Ishikawa (cell line): Measurements from ENCODE around the gene ZNF451.

Source experiments
- CEBPB ChIP-seq: IDR thresholded peaks from 2 replicates; pipeline ENCODE4 v1.6.1; 2012
- CREB1 ChIP-seq: IDR thresholded peaks from 2 replicates; pipeline ENCODE4 v1.6.1; 2012; ENCODE audit warnings: low read depth
- EGR1 ChIP-seq: IDR thresholded peaks from 2 replicates; pipeline ENCODE4 v1.6.1; 2012
- EP300 ChIP-seq: IDR thresholded peaks from 2 replicates; pipeline ENCODE4 v1.6.1; 2012; ENCODE audit warnings: borderline replicate concordance
- FOXM1 ChIP-seq: IDR thresholded peaks from 2 replicates; pipeline ENCODE4 v1.6.1; 2012; ENCODE audit warnings: low read depth, borderline replicate concordance
- NFIC ChIP-seq: IDR thresholded peaks from 2 replicates; pipeline ENCODE4 v1.6.1; 2012
- RAD21 ChIP-seq: IDR thresholded peaks from 2 replicates; pipeline ENCODE4 v1.6.1; 2012; ENCODE audit warnings: low read depth
- TAF1 ChIP-seq: IDR thresholded peaks from 2 replicates; pipeline ENCODE4 v1.6.1; 2012; ENCODE audit warnings: low read depth, mild to moderate bottlenecking
- TCF12 ChIP-seq: IDR thresholded peaks from 2 replicates; pipeline ENCODE4 v1.6.1; 2012; ENCODE audit warnings: low read depth
- TEAD4 ChIP-seq: IDR thresholded peaks from 2 replicates; pipeline ENCODE4 v1.6.1; 2012
- YY1 ChIP-seq: IDR thresholded peaks from 2 replicates; pipeline ENCODE4 v1.6.1; 2012; ENCODE audit warnings: low read depth
- ZBTB7A ChIP-seq: IDR thresholded peaks from 2 replicates; pipeline ENCODE4 v1.6.1; 2012; ENCODE audit warnings: low read depth
- TF ChIP-seq, protein P1 (sequence below): IDR thresholded peaks from 2 replicates; pipeline ENCODE4 v1.6.1; 2012
- TF ChIP-seq, protein P2 (sequence below): IDR thresholded peaks from 2 replicates; pipeline ENCODE4 v1.6.1; 2012
- TF ChIP-seq, protein P3 (sequence below): IDR thresholded peaks from 2 replicates; pipeline ENCODE4 v1.6.1; 2012; ENCODE audit warnings: low read depth, mild to moderate bottlenecking

Gene ZNF451

DNA sequence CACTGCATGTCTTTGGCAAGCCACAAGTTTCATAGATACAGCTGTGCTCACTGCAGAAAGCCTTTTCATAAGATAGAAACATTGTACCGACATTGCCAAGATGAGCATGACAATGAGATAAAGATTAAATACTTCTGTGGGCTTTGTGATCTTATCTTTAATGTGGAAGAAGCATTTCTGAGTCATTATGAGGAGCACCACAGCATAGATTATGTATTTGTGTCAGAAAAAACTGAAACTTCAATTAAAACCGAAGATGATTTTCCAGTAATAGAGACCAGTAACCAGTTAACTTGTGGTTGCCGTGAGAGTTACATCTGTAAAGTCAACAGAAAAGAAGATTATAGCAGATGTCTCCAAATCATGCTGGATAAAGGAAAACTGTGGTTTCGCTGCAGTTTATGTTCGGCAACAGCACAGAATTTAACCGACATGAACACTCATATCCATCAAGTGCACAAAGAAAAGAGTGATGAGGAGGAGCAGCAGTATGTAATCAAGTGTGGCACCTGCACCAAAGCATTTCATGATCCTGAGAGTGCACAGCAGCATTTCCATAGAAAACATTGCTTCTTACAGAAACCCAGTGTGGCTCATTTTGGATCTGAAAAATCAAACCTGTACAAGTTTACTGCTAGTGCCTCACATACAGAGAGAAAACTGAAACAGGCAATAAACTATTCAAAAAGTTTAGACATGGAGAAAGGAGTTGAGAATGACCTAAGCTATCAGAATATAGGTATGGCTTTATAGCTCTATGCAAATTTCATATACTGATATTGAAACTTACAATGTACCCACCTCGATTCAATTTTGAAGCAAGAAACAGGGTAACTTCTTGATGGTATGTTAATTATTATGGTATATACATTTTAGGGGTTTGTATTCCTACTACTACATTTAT, 58.2 kb downstream of the ZNF451 start:
- TF ChIP-seq, protein P1, sequence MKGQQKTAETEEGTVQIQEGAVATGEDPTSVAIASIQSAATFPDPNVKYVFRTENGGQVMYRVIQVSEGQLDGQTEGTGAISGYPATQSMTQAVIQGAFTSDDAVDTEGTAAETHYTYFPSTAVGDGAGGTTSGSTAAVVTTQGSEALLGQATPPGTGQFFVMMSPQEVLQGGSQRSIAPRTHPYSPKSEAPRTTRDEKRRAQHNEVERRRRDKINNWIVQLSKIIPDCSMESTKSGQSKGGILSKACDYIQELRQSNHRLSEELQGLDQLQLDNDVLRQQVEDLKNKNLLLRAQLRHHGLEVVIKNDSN = no peak
- TF ChIP-seq TAF1 = no peak

DNA sequence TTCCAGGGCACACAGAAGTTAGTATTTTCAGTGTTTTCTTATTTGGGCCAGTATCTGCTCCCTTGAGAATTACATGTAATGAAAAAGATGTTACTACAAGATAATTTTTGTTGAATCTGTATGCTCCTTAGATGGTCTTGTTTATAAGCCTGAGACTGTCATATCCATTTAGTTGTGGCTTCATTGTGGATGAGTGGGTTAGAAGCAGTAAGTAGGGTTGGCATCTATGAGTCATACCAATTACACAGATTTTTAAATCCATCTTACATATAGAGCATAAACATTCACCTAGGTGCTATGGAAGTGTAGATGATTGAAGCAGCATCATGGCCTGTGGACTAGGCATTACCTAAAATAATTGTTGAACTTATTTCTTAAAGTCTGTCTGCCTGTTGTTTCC, 68.7 kb downstream of the ZNF451 start:
- TF ChIP-seq TAF1 = no peak
- TF ChIP-seq FOXM1 = no peak
- TF ChIP-seq, protein P2, sequence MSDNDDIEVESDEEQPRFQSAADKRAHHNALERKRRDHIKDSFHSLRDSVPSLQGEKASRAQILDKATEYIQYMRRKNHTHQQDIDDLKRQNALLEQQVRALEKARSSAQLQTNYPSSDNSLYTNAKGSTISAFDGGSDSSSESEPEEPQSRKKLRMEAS = no peak
- TF ChIP-seq, protein P3, sequence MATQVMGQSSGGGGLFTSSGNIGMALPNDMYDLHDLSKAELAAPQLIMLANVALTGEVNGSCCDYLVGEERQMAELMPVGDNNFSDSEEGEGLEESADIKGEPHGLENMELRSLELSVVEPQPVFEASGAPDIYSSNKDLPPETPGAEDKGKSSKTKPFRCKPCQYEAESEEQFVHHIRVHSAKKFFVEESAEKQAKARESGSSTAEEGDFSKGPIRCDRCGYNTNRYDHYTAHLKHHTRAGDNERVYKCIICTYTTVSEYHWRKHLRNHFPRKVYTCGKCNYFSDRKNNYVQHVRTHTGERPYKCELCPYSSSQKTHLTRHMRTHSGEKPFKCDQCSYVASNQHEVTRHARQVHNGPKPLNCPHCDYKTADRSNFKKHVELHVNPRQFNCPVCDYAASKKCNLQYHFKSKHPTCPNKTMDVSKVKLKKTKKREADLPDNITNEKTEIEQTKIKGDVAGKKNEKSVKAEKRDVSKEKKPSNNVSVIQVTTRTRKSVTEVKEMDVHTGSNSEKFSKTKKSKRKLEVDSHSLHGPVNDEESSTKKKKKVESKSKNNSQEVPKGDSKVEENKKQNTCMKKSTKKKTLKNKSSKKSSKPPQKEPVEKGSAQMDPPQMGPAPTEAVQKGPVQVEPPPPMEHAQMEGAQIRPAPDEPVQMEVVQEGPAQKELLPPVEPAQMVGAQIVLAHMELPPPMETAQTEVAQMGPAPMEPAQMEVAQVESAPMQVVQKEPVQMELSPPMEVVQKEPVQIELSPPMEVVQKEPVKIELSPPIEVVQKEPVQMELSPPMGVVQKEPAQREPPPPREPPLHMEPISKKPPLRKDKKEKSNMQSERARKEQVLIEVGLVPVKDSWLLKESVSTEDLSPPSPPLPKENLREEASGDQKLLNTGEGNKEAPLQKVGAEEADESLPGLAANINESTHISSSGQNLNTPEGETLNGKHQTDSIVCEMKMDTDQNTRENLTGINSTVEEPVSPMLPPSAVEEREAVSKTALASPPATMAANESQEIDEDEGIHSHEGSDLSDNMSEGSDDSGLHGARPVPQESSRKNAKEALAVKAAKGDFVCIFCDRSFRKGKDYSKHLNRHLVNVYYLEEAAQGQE = no peak
- TF ChIP-seq EGR1 = no peak
- no peak for TF ChIP-seq ZBTB7A
- TF ChIP-seq NFIC = no peak
- no peak for TF ChIP-seq CEBPB
- TF ChIP-seq RAD21 = no peak
- no peak for TF ChIP-seq TCF12
- TF ChIP-seq TEAD4 = no peak
- no peak for TF ChIP-seq CREB1
- no peak for TF ChIP-seq YY1
- no peak for TF ChIP-seq EP300
- TF ChIP-seq, protein P1 = no peak

DNA sequence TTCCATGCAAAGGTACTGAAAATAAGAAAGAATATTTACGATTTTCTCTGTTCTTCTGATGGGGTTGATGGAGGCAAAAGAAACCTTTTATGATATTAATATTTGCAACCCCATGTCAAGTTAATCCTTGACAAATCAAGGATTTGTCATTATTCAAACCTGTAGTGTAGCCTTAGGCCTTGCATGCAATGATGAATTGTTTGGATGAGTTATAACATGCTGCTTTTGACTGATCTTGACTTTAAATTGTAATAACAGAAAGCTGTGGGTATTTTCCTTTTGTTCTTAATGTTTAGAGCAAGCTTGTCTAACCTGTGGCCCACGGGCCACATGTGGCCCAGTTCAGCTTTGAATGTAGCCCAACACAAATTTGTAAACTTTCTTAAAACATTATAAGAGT, 69.1 kb downstream of the ZNF451 start:
- TF ChIP-seq EGR1 (no peak), RAD21 (no peak), CEBPB (no peak), ZBTB7A (no peak), TEAD4 (no peak), YY1 (no peak), FOXM1 (no peak), TCF12 (no peak), CREB1 (no peak), EP300 (no peak), NFIC (no peak), TAF1 (no peak)
- TF ChIP-seq, protein P1 = no peak
- TF ChIP-seq, protein P3 = no peak
- TF ChIP-seq, protein P2 = no peak

DNA sequence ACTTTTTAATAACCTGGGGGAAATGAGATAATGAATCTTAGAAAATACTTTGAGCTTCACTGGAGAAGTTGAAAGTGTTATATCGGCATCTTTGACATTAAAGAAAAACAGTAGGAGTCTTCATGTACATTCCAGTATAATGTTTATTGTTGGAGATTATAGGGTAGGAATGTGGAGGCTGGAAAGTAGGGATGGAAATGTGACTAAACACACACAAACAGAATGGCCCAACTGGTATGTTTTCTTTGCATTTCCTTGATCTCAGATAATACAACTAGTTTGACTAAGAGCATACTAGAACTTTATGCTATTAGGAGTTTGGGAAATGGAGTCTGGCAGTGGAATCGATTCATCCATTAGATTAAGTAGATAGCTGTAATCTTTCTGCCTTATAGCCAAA, 72.0 kb downstream of the ZNF451 start:
- TF ChIP-seq EGR1 = no peak
- TF ChIP-seq TAF1 = no peak
- no peak for TF ChIP-seq CREB1
- no peak for TF ChIP-seq EP300
- no peak for TF ChIP-seq NFIC
- TF ChIP-seq TEAD4 = no peak
- TF ChIP-seq YY1 = no peak
- no peak for TF ChIP-seq ZBTB7A
- TF ChIP-seq, protein P2 = no peak
- TF ChIP-seq, protein P1 = no peak
